ENCODE results near the gene LMBR1.
"Not testable (repeated sequence)": the region's sequence is repeated elsewhere in the genome, so short reads cannot be mapped to it uniquely, and the experiment has no call there.

Gene LMBR1

DNA sequence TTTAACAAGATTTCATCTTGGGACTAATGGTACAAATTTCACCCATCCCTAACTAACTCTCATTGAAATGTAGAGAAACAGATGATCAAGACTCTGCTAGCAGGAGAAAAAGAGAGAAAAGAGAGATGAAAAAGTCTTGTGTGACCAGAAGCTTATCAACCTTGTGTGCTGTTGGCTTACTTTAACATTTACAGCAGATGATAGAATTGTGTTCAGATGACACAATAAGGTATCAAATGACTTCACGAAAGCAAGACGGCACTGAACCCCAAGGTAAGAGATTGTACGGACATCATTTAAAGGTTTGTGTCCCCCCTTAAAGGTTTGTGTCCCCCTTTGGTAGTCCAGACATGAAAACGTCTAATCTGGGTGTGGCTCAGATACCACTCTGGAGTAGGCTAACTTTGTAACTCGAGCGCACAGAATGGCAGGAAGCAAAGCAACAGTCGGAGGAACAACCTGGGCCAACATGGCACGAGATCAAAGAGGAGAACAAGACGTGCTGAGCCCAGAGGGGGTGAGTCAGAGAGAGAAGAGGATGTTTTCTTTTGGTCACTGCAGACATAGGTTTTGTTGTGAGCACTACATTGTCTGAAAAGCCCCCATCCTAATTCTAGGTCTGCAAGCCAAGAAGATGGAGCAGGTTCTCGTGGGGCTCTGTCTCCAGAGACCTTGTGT is 10.4 kb upstream of the LMBR1 start:
- no peak for DNase-seq

DNA sequence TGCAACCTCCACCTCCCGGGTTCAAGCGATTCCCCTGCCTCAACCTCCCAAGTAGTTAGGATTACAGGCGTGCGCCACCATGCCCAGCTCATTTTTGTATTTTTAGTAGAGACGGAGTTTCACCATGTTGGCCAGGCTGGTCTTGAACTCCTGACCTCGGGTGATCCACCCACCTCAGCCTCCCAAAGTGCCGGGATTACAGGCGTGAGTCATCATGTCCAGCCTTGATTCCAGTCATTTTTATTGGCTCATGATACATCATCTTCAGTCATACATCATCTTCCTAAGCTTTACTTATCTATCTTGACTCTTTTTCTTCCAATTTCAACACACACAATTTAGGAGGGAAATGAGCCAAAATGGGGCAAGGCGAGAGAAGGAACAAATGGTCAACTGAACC is 7.1 kb upstream of the LMBR1 start:
- DNase-seq, result not testable (repeated sequence)

DNA sequence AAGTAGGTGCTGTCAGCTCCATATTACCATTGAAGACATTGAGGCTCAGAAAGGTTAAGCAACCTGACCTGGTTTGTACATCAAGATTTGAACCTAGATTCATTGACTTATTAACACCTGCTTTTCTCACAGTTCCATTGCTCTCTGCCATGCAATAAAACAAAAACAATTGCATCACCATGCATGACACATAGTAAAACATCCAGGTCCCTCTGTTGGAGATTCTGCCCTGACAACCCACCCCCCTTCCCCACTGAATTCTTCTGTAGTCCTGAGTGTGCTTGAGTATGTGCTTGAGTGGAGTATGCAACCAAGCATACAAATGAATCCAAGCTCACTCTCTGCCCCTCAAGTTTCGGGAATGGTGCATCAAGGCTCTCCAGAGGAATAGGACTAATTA is 6.0 kb upstream of the LMBR1 start:
- no peak for DNase-seq

DNA sequence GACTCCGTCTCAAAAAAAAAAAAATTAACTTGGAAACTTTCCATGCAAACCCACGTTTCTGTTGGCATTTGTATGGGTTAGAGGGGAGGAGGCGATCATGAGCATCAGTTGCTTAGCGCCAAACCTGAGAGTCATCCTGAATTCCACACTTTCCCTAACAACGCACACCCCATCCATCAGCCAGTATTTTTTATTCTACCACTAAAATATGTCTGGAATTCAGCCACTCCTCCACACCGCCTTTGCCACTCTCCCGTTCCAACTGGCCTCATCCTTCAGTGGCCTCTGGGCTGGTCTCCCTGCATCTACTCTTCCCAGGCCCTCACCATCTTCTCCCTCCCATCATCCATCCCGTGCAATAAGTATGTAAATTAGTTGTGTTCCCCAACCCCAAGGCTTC is 4.7 kb upstream of the LMBR1 start:
- DNase-seq, result no peak

DNA sequence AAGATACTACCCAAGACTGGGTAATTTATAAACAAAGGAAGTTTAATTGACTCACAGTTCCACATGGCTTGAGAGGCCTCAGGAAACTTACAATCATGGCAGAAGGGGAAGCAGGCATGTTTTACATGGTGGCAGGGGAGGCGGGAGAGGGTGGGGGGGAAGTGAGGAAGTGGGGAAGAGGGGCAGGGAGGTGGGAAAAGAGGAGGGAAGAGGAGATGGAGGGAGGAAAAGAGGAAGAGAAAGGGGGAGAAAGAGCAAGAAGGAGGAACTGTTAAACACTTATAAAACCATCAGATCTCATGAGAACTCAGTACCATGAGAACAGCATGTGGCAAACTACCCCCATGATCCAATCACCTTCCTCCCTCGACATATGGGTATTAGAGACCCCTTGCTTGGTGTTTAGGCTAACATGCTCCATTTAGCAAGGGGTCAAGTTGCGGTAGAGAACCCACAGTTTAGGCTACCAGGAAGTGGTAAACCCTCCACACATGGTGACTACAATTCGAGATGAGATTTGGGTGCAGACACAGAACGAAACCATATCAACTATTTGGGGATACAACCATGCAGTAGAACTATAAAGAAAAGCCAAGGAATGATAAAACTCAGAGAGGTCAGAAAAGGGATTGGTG is 3.5 kb upstream of the LMBR1 start:
- no peak for DNase-seq

DNA sequence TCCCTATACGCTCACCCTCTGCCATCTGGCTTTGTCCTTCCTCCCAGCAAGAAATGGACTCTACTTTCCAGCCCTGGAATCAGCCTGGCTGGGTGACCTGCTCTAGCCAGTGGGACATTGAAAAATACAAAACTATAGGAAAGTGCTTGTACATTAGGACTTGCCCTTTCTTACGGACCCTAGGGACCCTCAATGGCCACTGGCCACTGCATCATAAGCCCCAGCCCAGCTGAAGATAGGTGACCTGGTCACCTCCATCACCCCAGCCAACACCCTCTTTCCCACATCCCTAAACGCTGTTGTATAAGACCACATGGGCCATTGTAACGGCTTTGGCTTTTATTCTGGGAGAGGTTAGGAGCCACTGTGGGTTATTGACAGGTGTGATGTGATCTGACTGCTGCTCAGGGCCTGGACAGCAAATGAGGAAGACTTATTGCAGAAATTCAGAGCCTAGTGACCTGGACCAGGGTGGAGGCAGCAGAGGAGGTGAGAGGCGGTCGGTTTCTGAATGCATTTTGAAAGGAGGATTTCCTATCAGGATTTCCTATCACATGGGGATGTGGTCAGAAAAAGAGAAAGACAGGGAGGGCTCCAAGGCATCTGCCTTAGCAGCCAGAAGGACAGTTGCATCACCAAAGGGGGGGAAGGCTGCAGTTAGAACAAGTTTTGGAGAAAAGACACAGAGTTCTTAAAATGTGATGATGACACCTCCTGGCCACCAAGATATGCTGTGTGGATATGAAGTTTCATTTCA is 2.2 kb upstream of the LMBR1 start:
- no peak for DNase-seq

DNA sequence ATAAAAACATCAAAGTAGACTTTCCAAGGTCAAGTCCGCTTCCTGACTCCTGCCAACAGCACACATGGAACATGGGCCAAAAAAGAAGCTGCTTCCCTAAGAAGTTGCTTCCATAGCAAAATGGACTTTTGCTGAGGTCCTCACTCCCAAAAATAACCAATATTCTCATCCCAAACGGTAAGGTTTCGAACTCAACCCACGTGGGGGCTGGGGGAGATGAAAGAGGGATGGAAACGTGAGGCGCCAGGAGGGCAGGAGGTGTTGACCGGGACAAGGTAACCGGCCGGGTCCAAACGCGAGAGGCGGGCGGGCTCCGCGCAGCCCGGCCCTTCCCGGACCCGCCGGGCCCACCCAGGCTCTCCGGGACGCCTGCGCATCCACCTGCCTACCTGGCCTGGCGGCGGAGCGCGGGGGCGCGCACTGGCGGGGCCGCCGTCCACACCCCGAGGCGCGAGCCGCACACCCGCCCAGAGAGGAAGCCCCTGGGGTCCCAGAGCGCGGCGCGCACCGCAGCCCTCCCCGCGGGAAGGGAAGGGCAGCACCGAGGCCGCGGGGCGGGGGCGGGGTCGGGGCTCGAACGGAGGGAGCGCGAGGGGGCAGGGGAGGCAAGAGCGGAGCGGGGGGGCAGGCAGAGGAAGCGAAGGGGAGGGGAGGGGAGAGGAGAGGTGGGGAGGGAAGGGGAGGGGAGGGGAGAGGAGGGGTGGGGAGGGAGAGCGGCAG is 742 bp downstream of the LMBR1 start:
- DNase-seq, result peak in 1 of 2 donors; percentile 17

DNA sequence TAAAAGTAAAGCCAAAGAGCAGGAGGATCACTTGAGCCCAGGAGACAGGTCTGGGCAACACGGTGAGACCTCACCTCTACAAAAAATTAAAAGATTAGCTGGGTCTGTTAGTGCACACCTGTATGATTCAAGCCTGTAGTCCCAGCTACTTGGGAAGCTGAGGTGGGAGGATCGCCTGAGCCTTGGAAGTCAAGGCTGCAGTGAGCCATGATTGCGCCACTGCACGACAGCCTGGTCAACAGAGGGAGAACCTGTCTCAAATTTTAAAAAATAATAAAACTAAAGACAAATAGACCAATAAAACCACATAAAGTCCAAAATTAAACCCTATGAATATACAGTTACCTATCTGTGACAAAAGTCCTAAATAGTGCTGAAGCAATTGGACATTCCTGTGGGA is 3.2 kb downstream of the LMBR1 start:
- DNase-seq, result no peak

DNA sequence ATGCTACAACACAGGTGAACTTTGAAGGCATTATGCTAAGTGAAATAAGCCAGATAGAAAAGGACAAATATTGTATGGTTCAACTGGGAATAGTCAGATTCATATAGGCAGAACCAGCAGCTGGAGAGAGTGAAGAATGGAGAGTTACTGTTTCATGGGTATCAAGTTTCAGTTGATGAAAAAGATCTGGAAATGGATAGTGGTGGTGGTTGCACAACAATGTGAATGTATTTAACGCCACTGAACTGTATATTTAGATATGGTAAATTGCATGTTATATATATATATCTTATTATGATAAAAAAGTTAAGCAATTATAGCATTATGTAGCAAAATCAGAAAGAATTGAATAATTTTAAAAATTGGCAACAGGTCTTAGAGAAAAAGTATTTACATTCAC is 3.9 kb downstream of the LMBR1 start:
- no peak for DNase-seq

DNA sequence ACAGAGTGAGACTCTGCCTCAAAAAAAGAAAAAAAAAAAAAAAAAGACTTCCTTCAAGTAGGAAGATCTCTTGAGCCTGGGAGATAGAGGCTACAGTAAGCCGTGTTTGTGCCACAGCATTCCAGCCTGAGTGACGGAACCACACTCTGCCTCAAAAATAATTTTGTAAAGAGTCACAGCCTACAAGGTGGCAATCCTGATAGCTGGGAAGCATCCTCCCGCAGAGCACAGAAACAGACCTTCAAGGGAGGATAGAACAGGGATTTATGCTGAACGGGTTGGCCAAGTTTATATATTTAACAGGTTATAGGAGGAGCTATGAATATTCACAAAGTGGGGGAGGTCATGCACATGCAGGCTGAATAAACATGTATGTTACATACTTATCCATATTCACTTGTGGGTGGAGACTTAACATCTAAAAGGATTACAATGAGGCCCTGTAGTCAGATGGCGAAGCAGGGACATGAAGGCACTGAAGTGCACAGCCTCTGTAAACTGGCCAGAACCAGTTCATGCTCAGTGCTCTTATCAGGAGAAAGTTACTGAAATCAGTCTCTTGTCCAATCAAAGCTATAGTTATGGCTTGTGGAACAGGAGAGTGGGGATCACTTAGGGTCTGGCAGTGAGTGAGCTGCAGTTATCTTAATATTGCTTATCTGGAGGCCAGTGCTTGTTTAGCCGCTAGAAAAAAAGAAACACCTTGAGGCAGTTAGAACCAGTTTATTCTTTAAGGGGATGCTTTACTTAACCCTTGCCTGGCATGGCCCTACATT is 6.8 kb downstream of the LMBR1 start:
- DNase-seq, result no peak

DNA sequence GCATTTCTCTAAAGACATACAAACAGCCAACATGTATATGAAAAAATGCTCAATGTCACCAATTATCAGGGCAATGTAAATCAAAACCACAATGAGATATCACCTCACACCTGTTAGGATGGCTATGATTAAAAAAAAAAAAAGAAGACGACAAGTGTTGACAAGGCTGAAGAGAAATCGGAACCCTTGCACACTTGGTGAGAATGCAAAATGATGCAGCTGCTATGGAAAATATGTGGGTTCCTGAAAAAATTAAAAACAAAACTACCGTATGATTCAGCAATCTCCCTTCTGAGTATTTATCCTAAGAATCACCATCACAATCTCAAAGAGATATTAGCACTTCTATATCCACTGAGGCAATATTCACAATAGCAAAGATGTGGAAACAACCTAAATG is 11.3 kb downstream of the LMBR1 start:
- DNase-seq, result no peak

DNA sequence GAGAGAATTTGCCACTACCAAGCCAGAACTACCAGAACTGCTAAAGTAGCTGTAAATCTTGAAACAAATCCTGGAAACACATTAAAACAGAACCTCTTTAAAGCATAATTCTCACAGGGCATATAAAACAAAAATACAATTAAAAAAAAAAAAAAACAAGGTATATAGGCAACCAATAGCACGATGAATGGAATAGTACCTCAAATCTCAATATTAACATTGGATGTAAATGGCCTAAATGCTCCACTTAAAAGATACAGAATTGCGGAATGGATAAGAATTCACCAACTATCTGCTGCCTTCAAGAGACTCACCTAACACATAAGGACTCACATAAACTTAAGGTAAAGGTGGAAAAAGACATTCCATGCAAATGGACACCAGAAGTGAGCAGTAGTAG is 17.2 kb downstream of the LMBR1 start:
- DNase-seq, result no peak

DNA sequence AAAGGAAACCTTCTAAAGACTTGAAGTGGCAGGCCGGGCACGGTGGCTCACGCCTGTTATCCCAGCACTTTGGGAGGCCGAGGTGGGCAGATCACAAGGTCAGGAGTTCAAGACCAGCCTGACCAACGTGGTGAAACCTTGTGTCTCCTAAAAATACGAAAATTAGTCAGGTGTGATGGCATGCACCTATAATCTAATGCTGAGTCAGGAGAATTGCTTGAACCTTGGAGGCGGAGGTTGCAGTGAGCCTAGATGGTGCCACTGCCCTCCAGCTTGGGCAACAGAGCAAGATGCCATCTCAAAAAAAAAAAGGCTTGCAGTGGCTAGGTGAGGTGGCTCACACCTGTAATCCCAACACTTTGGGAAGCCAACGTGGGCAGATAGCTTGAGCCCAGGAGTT is 24.6 kb downstream of the LMBR1 start:
- DNase-seq, result not testable (repeated sequence)

DNA sequence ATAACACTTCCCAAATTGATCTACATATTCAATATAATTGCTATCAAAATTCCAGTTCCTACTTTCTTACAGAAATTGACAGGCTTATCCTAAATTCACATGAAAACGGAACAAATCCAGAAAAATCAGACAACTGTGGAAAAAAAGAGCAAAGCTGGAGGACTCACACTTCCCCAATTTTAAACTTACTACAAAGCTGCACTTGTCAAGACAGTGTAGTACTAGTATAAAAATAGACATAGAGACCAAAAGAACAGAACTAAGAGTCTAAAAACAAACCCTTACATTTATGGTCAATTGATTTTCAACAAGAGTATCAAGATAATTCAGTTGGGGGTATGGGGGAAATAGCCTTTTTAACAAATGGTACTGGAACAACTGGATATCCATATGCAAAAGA is 27.5 kb downstream of the LMBR1 start:
- DNase-seq, result no peak

DNA sequence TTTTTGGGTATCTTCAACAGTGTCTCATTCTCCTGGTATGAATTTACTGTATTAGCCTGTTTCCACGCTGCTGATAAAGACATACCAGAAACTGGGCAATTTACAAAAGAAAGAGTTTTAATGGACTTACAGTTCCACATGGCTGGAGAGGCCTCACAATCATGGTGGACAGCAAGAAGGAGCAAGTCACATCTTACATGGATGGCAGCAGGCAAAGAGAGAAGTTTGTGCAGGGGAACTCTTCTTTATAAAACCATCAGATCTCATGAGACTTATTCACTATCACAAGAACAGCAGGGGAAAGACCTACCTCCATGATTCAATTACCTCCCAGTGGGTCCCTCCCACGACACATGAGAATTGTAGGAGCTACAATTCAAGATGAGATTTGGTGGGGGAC is 31.0 kb downstream of the LMBR1 start:
- DNase-seq, result not testable (repeated sequence)

DNA sequence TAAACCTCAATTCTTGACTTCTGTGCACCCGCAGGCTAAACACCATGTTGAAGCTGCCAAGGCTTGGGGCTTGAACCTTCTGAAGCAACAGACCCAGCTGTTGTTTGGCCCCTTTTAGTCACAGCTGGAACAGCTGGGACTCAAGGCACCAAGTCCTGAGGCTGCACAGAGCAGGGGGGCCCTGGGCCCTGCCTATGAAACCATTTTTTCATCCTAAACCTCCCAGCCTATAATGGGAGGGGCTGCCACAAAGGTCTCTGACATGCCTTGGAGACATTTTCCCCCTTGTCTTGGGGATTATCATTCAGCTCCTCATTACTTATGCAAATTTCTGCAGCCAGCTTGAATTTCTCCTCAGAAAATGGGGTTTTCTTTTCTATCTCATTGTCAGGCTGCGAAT is 31.8 kb downstream of the LMBR1 start:
- DNase-seq, result no peak

DNA sequence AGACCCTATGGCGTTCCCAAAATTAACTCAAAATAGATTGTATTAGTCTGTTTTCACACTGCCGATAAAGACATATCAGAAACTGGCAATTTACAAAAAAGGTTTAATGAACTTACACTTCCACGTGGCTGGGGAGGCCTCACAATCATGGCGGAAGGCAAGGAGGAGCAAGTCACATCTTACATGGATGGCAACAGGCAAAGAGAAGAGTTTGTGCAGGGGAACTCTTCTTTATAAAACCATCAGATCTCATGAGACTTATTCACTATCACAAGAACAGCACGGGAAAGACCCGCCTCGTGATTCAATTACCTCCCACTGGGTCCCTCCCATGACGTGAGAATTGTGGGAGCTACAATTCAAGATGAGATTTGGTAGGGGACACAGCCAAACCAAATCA is 32.9 kb downstream of the LMBR1 start:
- not testable (repeated sequence) for DNase-seq

DNA sequence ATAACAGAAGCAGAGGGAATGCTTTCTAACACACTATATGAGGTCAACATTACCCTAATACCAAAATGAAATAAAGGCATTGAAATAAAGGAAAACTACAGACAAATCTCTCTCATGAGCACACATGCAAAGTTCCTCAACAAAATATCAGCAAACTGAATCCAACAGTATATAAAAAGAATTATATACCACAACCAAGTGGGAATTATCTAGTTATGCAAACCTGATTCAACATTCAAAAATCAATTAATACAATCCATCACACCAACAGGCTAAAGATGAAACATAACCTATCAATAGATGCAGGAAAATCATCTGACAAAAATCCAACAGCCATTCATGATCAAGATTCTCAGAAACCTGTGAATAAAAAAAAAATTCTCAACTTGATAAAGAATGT is 34.5 kb downstream of the LMBR1 start:
- DNase-seq, result no peak

DNA sequence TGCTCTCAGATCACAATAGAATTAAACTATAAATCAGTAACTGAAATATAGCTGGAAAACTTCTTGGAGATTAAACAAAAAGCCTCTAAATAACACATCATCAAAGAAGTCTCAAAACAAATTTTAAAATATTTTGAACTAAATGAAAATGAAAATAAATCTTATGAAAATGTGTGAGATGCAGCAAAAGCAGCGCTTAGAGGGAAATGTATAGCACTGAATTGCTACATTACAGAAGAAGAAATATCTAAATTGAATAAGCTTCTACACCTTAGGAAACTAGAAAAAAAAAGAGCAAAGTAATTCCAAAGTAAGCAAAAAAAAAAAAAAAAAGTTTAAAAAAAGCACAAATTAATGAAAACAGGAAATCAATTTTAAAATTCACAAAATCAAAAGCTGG is 35.2 kb downstream of the LMBR1 start:
- no peak for DNase-seq

DNA sequence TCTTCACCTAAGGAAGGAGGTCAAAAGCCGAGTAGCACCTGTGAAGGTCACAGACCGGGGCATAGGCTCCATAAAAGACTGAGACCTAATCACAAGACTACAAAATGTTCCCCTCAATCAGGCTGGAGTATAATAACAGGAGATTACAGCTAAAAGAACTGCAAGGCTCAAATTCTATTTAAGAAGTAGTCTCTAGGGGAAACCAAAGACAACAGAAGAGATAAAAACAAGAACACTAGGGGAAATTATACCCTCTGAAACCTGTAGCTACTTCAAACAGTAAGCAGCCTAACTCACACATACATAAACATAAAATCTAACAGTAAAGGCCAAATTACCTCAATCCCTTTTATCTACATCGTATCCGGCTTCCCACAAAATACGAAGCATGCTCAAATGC is 38.3 kb downstream of the LMBR1 start:
- no peak for DNase-seq

DNA sequence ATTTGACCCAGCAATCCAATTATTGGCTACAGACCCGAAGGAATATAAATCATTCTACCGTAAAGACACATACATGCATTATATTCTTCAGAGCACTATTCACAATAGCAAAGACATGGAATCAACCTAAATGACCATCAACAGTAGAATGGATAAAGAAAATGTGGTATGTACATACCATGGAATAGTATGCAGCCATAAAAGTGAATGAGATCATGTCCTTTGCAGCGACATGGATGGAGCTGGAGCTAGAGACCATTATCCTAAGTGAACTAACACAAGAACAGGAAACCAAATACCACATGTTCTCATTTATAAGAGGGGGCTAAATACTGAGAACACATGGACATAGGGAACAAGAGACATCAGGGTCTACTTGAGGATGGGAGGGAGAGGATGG is 44.0 kb downstream of the LMBR1 start:
- DNase-seq, result no peak

DNA sequence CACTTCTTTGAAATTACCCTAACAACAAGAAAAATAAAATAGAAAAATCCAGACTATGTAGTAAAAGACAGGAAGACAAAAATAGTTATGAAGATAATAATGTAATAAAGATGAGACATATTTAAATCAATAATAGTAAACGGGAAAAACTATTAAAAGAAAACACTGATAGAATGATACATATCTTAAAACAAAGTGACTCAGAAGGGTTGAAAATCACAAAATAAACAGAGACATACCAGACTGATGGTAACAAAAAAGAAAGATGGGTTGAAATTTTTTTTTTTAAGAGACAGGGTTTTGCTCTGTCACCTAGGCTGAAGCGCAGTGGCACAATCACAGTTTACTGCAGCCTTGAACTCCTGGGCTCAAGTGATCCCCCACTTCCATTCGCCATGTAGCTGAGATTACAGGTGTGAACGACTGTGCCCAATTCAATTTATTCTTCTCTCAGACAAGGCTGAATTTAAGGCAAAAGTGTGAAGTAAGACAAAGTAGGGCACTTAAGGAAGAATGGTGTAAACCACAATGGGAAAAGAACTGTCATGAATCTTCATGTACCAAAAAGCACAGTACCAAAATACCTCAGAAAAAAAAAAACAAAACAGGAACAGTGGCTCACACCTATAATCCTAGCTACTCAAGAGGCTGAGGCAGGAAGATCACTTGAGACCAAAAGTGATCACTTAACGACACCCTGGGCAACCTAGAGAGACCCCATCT is 47.4 kb downstream of the LMBR1 start:
- DNase-seq, result no peak
